Hepatocyte (in vitro differentiated cells): ENCODE data around the gene REV1. TPM values are rescaled to one million over a fixed set of nuclear protein-coding genes. Genes with fewer than 3 reads are reported as not detected.
A peak's percentile ranks its signal among the peaks of the same experiment; 100 is the strongest.

Source experiments
- DNase-seq: peaks from one replicate; pipeline ENCODE4 v3.0.0-alpha.2; 2016; ENCODE audit warnings: low spot score
- H2AFZ ChIP-seq: fragments of 200-600 bp; sonication (generic); 2 replicates; pipeline ENCODE4 v1.6.0; 2016; ENCODE audit warnings: antibody characterized with exemption, mild to moderate bottlenecking
- H3K27ac ChIP-seq: fragments of 200-600 bp; sonication (generic); 2 replicates; pipeline ENCODE4 v1.5.1; 2016; ENCODE audit warnings: mild to moderate bottlenecking
- H3K27me3 ChIP-seq: fragments of 200-600 bp; sonication (generic); 2 replicates; pipeline ENCODE4 v1.6.1; 2016
- H3K36me3 ChIP-seq: fragments of 200-600 bp; sonication (generic); replicated peaks from 2 replicates; pipeline ENCODE4 v1.5.1; 2016; ENCODE audit warnings: low read depth; ENCODE audit not compliant: insufficient read depth
- H3K4me1 ChIP-seq: fragments of 200-600 bp; sonication (generic); 2 replicates; pipeline ENCODE4 v1.5.1; 2016; ENCODE audit warnings: mild to moderate bottlenecking, moderate library complexity; ENCODE audit not compliant: insufficient read depth
- H3K4me2 ChIP-seq: fragments of 200-600 bp; sonication (generic); 2 replicates; pipeline ENCODE4 v1.6.0; 2016
- H3K4me3 ChIP-seq: fragments of 200-600 bp; sonication (generic); 2 replicates; pipeline ENCODE4 v1.5.1; 2016; ENCODE audit warnings: mild to moderate bottlenecking
- H3K79me2 ChIP-seq: fragments of 200-600 bp; sonication (generic); 2 replicates; pipeline ENCODE4 v1.6.0; 2017; ENCODE audit warnings: mild to moderate bottlenecking
- H3K9me2 ChIP-seq: fragments of 200-600 bp; sonication (generic); replicated peaks from 2 replicates; pipeline ENCODE4 v1.6.0; 2017; ENCODE audit warnings: mild to moderate bottlenecking; ENCODE audit not compliant: insufficient read depth
- H3K9me3 ChIP-seq: fragments of 200-600 bp; sonication (generic); 2 replicates; pipeline ENCODE4 v1.5.1; 2016; ENCODE audit warnings: low read depth, mild to moderate bottlenecking
- H4K20me1 ChIP-seq: fragments of 200-600 bp; sonication (generic); 2 replicates; pipeline ENCODE4 v1.6.0; 2016; ENCODE audit warnings: mild to moderate bottlenecking; ENCODE audit not compliant: insufficient read depth, poor library complexity, severe bottlenecking
- CTCF ChIP-seq: fragments of 200-600 bp; sonication (generic); IDR thresholded peaks from 2 replicates; pipeline ENCODE4 v1.5.1; 2016; ENCODE audit warnings: antibody characterized with exemption, mild to moderate bottlenecking; ENCODE audit not compliant: poor library complexity
- EZH2 ChIP-seq: fragments of 200-600 bp; sonication (generic); IDR thresholded peaks from 2 replicates; pipeline ENCODE4 v1.6.1; 2016; ENCODE audit warnings: antibody characterized with exemption, mild to moderate bottlenecking, borderline replicate concordance
- EZH2phosphoT487 ChIP-seq: fragments of 200-600 bp; sonication (generic); IDR thresholded peaks from one replicate; pipeline ENCODE4 v1.6.1; 2018; ENCODE audit warnings: antibody characterized with exemption, mild to moderate bottlenecking, low read depth, moderate library complexity; ENCODE audit not compliant: unreplicated experiment, severe bottlenecking
- WGBS: methylation state at CpG from one replicate; pipeline ENCODE4 v1.1.6; 2016; ENCODE audit warnings: low lambda C conversion rate; ENCODE audit errors: missing lambda C conversion rate; 5-methylcytosine and 5-hydroxymethylcytosine counted together
- polyA plus RNA-seq: library from polyadenylated mRNA; unstranded; fragments of >200 nt; fragmentation: Nextera tagmentation; extraction: Ambion mirVana; gene quantifications from 2 replicates; pipeline ENCODE4 v1.2.1, GENCODE V29; 2016
- total RNA-seq: library from RNA; depleted of rRNA; stranded (reverse); fragments of >200 nt; gene quantifications from 2 replicates; pipeline ENCODE4 v1.2.3, GENCODE V29; 2014

REV1 gene
- total and polyA plus RNA-seq, 2 experiments from 2014 or later: 25.9 to 31.2 TPM

- DNase-seq: peak; percentile 40
- Histone ChIP-seq H3K4me3 (no peak overlapping the region), H4K20me1 (no peaks in the 10 kb centered on the region), H3K4me2 (peak overlapping the region; percentile 27), H3K27me3 (no peaks in the 10 kb centered on the region), H3K4me1 (peaks cover 5% of the 10 kb centered on the region), H3K9me2 (no peaks in the 10 kb centered on the region), H3K36me3 (peaks cover 3% of the 10 kb centered on the region), H3K79me2 (no peaks in the 10 kb centered on the region), H3K9me3 (no peaks in the 10 kb centered on the region), H2AFZ (no peak overlapping the region), H3K27ac (peak overlapping the region; percentile 58)
- 51% methylated on average over 4 of the region's 4 CpGs for WGBS
- peak; percentile 16 for TF ChIP-seq CTCF
- TF ChIP-seq EZH2phosphoT487: no peak
- no peak for TF ChIP-seq EZH2
Measured at GRCh38 chr2:99403524-99403923, 86.3 kb downstream of the REV1 start.

DNA sequence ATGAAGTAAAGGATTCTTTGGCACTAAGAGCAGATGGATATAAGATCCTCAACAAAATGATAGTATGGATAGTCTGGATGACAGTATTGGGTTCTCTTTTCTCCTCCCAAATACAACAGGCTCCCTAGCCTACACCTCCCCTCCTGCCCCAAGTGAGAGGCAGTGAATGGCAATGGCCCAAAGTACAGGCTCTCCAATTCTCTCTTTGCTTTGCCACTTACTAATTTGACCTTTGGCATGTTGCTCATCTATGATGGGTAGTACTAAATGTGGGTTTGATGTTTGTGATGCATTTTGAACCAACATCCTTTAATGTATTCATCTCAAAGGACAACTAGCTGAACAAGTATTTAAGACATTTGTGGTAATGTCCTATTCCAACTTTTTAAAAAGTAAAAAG, 86.7 kb downstream of the REV1 start:
- Histone ChIP-seq H2AFZ (no peak overlapping the region), H3K27ac (peak overlapping the region; percentile 58), H3K4me2 (no peak overlapping the region), H3K9me3 (no peaks in the 10 kb centered on the region), H3K36me3 (peaks cover 3% of the 10 kb centered on the region), H4K20me1 (no peaks in the 10 kb centered on the region), H3K4me1 (peaks cover 5% of the 10 kb centered on the region), H3K27me3 (no peaks in the 10 kb centered on the region), H3K9me2 (no peaks in the 10 kb centered on the region), H3K79me2 (no peaks in the 10 kb centered on the region), H3K4me3 (no peak overlapping the region)
- DNase-seq: no peak
- TF ChIP-seq CTCF (no peak), EZH2 (no peak), EZH2phosphoT487 (no peak)

DNA sequence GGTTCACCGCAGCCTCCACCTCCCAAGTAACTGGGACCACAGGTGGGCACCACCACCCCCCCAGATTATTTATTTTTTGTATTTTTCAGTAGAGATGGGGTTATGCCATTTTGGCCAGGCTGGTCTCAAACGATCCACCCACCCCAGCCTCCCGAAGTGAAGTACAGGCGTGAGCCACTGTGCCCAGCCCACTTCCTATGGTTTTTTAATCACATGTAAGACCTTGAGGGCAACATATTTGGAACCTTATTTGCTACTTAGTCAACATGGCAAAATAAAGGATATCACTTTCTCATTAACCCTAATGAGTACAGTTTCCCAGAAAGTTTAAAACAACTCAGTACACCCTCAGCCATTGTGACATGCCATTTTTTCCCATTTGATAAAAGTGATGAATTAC, 88.0 kb downstream of the REV1 start:
- Histone ChIP-seq H3K4me3 (no peak overlapping the region), H3K27me3 (no peaks in the 10 kb centered on the region), H3K36me3 (peaks cover 3% of the 10 kb centered on the region), H4K20me1 (no peaks in the 10 kb centered on the region), H3K4me1 (peaks cover 5% of the 10 kb centered on the region), H3K27ac (no peak overlapping the region), H3K9me2 (no peaks in the 10 kb centered on the region), H3K79me2 (no peaks in the 10 kb centered on the region), H3K4me2 (no peak overlapping the region), H2AFZ (no peak overlapping the region), H3K9me3 (no peaks in the 10 kb centered on the region)
- 98% methylated on average over 4 of the region's 4 CpGs for WGBS
- DNase-seq: no peak
- TF ChIP-seq EZH2phosphoT487 (no peak), CTCF (no peak)

DNA sequence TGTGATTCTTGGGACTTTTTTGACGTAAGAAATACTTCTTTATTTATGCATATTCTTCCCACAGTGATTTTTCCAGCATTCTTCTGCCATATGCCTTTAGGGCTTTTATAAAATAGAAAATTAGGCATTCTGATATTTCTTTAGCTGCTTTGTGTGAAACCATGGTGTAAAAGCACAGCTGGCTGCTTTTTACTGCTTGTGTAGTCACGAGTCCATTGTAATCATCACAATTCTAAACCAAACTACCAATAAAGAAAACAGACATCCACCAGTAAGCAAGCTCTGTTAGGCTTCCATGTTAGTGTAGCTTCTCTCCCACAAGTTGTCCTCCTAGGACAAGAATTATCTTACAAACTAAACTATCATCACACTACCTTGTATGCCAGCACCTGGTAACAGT, 90.0 kb downstream of the REV1 start:
- no peaks in the 10 kb centered on the region for H3K9me2 ChIP-seq
- 94% methylated on average over 2 of the region's 2 CpGs for WGBS
- H3K79me2 ChIP-seq: no peaks in the 10 kb centered on the region
- H3K4me2 ChIP-seq: no peak overlapping the region
- no peaks in the 10 kb centered on the region for H4K20me1 ChIP-seq
- no peak overlapping the region for H3K27ac ChIP-seq
- H3K36me3 ChIP-seq: no peaks in the 10 kb centered on the region
- TF ChIP-seq EZH2 (no peak), CTCF (no peak), EZH2phosphoT487 (no peak)
- DNase-seq: no peak
- H3K9me3 ChIP-seq: no peaks in the 10 kb centered on the region
- H3K4me1 ChIP-seq: peaks cover 3% of the 10 kb centered on the region
- no peak overlapping the region for H3K4me3 ChIP-seq
- H2AFZ ChIP-seq: no peak overlapping the region
- no peaks in the 10 kb centered on the region for H3K27me3 ChIP-seq
